Measurements from ENCODE around the gene DPH6. TPM values are rescaled to one million over a fixed set of nuclear protein-coding genes. Genes with fewer than 3 reads are reported as not detected.

DPH6 gene
- total RNA-seq, 4 donors from 2014 or later = 20.9 to 37.8 (median 26.7) TPM

DNA sequence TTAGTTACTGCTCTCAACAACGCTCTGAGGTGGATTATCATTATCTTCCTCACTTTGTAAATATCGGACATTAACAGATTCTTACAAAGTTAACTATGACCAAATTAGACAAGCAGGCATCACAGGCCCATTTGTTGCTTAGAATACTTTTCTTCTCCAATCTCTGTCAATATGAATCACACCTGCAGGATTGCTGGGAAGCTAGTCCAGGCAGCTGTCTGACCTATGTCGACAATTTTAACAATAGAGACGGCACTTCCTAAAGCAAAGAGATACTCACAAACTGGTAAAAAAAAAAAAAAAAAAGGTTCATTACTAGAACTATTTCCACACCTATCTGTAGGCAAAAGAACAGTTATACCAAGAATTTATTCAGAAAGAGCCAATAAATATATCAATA is 85.3 kb downstream of the DPH6 start:
- TF ChIP-seq CTCF (IDR thresholded peaks at IDR 0.05) (no peak), EP300 (IDR thresholded peaks at IDR 0.05) (no peak), POLR2A (IDR thresholded peaks at IDR 0.05) (no peak)
- WGBS, 2 donors = 71% methylated on average over 4 of the region's 4 CpGs
- no peaks in the 10 kb centered on the region for H3K27me3 ChIP-seq
- no peak overlapping the region for H3K27ac ChIP-seq
- no peak overlapping the region for H3K4me3 ChIP-seq
- H3K4me1 ChIP-seq = peaks cover 0 to 2% (median 0%) of the 10 kb centered on the region in 4 donors
- H3K9me3 ChIP-seq = no peaks in the 10 kb centered on the region
- no peak for DNase-seq (ENCODE audit: low spot score in 2 of 2)
- no peaks in the 10 kb centered on the region for H3K36me3 ChIP-seq

- TF ChIP-seq POLR2A (IDR thresholded peaks at IDR 0.05) (no peak), EP300 (IDR thresholded peaks at IDR 0.05) (no peak), CTCF (IDR thresholded peaks at IDR 0.05) (no peak)
- Histone ChIP-seq H3K27me3 (no peaks in the 10 kb centered on the region), H3K4me1 (peaks cover 0 to 3% (median 0%) of the 10 kb centered on the region in 4 donors), H3K9me3 (no peaks in the 10 kb centered on the region), H3K36me3 (no peaks in the 10 kb centered on the region), H3K27ac (no peak overlapping the region), H3K4me3 (no peak overlapping the region)
- WGBS, 2 donors = 93 to 95% methylated on average over 7 of the region's 7 CpGs
- no peak for DNase-seq (ENCODE audit: low spot score in 2 of 2)
These were observed 87.6 kb downstream of the DPH6 start for GRCh38 chr15:35458176-35458856.

GRCh38 chr15:35455201-35455600 is 90.8 kb downstream of the DPH6 start:
- no peak for DNase-seq (ENCODE audit: low spot score in 2 of 2)
- H3K27me3 ChIP-seq = no peaks in the 10 kb centered on the region
- no peak for TF ChIP-seq CTCF (IDR thresholded peaks at IDR 0.05)
- no peak for TF ChIP-seq EP300 (IDR thresholded peaks at IDR 0.05)
- no peak for TF ChIP-seq POLR2A (IDR thresholded peaks at IDR 0.05)
- no peak overlapping the region for H3K4me3 ChIP-seq
- no peaks in the 10 kb centered on the region for H3K9me3 ChIP-seq
- H3K4me1 ChIP-seq = peaks cover 0 to 10% (median 3%) of the 10 kb centered on the region in 4 donors
- H3K27ac ChIP-seq = no peak overlapping the region
- H3K36me3 ChIP-seq = no peaks in the 10 kb centered on the region

- no peak for DNase-seq (ENCODE audit: low spot score in 2 of 2)
- H3K9me3 ChIP-seq = no peaks in the 10 kb centered on the region
- H3K4me1 ChIP-seq = peaks cover 0 to 7% (median 3%) of the 10 kb centered on the region in 4 donors
- H3K4me3 ChIP-seq = no peak overlapping the region
- TF ChIP-seq EP300 (IDR thresholded peaks at IDR 0.05) (no peak), POLR2A (IDR thresholded peaks at IDR 0.05) (no peak), CTCF (IDR thresholded peaks at IDR 0.05) (no peak)
- H3K27me3 ChIP-seq = no peaks in the 10 kb centered on the region
- H3K36me3 ChIP-seq = peaks cover 0 to 3% (median 0%) of the 10 kb centered on the region in 3 donors
- WGBS, 2 donors = 62 to 63% methylated on average over 1 of the region's 1 CpG
- H3K27ac ChIP-seq = peak overlapping the region in 1 of 4 donors; percentile 40
These were observed 95.5 kb downstream of the DPH6 start for GRCh38 chr15:35450492-35450891.

GRCh38 chr15:35448294-35448693 is 97.7 kb downstream of the DPH6 start:
- whole genome bisulfite sequencing, 2 donors = 90 to 92% methylated on average over 1 of the region's 1 CpG
- Histone ChIP-seq H3K4me3 (no peak overlapping the region), H3K27me3 (no peaks in the 10 kb centered on the region)

More at GRCh38 chr15:35448294-35448693, 97.7 kb downstream of the DPH6 start:
- no peak for TF ChIP-seq CTCF (IDR thresholded peaks at IDR 0.05)
- no peak for TF ChIP-seq POLR2A (IDR thresholded peaks at IDR 0.05)
- no peak for TF ChIP-seq EP300 (IDR thresholded peaks at IDR 0.05)
- DNase-seq (ENCODE audit: low spot score in 2 of 2) = no peak
- Histone ChIP-seq H3K9me3 (no peaks in the 10 kb centered on the region), H3K27ac (no peak overlapping the region), H3K4me1 (peaks cover 0 to 7% (median 3%) of the 10 kb centered on the region in 4 donors), H3K36me3 (peaks cover 0 to 3% (median 0%) of the 10 kb centered on the region in 3 donors)
